CD4-positive, alpha-beta T cell treated with Interleukin-1 beta for 1 hour (primary cell): ENCODE measurements around the gene IFTAP.
"Not testable (repeated sequence)": the region's sequence is repeated elsewhere in the genome, so short reads cannot be mapped to it uniquely, and the experiment has no call there.

ENCODE experiments used
- DNase-seq, 2 donors: peaks; one replicate each; pipeline ENCODE4 v3.0.0-alpha.2; 2020 to 2022

IFTAP gene, protein sequence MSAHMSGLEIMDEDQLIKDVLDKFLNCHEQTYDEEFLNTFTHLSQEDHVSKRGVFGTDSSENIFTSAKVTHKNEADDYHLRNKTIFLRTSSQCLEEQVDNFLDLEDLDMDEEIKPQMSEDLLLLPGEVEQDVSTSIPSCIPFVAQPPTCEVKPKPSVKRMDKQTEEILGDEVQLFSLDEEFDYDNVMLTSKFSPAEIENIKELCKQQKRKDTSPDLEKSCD

DNA sequence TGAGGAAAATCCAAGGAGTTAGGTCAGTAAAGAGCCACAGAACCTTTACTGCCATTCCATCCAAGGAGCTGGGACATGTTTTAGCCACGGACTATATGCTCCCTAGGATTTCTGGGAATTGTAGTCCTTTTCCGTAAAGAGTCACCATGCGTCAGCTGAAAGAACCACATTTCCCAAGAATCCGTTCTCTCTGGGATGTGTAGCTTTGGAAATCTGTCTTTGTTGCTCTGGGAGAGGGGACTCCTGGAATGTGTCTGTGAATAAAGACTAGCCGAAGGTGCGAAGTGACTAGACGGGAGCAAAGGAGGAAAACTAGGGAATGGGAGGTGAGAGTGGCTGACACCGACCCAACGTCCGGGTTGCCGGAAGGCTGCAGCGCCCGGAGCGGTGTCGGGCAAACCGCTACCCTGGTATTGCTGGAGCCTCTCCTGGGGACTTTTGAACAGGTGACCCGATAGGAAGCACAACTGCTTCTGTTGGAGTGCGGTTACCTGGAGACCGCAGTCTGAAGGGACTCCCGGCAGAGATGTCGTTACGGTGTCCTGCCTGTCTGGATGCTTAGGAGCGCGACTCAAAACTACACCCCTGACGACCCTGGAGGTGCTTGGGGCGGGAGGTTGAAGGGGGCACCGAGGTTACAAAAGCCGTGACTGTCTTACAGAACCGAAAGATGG lies at the start of gene IFTAP:
IFTAP (plus strand) TSS at position 187 of the 674 bp plus-strand sequence. CDS start 15,602 bp downstream, outside the sequence.
- DNase-seq = peak; percentile 23 to 29

DNA sequence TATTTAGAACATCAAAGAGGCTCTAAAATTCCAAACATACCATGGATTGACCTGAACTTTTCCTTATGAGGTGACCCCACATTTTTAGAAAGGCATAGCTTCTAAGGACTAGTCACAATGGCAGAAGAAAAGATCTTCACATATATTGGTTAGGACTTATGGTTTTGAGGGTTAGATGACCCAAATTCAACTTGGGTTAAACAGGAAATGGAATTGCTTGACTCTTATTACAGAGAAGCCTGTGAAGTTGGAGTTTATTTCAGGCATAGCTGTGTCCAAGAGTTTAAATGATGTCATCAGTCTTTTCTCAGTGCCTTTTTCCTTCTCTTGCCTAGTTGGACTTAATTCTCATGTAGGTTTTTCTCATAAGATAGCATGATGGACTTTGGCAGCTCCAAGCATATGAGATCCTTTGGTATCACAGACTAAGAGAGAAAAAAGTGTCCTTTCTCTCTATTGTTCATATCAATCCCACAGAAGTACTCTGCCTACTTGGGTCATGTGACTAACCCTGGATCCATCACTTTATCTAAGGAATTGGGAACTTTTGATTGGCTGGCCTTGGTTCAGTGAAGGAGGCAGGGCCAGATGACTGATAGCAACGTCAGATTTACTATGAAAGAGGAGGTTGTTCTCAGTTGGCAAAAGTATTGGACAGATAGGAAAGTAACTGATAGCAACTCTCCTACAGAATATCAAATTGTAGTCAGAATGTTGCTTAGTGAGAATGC lies 43.8 kb upstream of the IFTAP start:
- no peak for DNase-seq

DNA sequence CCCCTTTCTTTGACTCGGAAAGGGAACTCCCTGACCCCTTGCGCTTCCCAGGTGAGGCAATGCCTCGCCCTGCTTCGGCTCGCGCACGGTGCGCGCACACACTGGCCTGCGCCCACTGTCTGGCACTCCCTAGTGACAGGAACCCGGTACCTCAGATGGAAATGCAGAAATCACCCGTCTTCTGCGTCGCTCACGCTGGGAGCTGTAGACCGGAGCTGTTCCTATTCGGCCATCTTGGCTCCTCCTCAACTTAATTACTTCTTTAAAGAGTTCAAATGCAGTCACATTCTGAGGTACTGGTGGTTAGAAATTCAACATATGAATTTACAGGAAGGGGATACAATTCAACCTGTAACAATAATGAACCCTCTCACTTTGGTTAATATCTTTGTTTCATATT lies 36.9 kb upstream of the IFTAP start:
- DNase-seq = not testable (repeated sequence)

DNA sequence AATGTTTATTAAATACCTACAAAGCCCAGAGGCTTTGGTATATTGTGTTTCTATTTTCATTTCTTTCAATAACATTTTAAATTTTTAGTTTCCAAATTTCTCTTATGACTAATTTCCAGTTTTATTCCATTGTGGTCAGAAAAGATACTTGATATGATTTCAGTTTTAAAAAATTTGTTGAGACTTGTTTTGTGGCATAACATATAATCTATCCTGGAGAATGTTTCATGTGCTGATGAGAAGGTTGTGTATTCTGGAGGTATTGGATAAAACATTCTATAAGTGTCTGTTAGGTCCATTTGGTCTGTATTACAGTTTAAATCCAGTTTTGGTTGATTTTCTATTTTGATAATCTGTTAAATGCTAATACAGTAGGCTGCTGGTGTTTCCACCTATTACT lies 36.3 kb upstream of the IFTAP start:
- DNase-seq = no peak

DNA sequence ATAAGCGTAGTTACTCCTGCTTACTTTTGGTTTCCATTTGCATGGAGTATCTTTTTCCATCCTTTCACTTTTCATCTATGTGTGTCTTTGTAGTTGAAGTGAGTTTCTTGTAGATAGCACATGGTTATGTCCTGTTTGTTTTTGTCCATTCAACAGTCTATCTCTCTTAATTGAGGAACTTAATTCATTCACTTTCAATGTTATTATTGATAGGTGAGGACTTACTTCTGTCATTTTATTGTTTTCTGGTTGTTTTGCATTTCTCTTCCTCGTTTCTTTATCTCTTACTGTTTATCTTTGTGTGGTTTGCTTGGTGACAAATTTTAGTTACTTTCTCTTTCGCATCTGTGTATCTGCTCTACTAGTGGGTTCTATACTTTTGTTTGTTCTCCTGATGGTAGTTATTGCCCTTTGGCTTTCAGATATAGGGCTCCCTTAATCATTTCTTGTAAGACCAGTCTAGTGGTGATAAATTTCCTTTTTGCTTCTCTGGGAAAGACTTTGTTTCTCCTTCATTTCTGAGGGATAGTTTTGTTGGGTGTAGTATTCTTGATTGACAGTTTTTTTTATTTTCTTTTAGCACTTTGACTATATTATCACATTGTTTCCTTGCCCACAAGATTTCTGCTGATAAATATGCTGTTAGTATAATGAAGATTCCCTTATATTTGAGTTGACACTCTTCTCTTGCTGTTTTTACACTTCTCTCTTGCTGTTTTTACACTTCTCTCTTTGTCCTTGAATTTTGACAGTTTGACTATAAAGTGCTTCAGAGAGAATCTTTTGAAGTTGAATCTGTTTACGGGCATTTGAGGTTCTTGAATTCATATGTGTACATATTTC lies 35.5 kb upstream of the IFTAP start:
- DNase-seq = peak in 1 of 2 donors; percentile 41

DNA sequence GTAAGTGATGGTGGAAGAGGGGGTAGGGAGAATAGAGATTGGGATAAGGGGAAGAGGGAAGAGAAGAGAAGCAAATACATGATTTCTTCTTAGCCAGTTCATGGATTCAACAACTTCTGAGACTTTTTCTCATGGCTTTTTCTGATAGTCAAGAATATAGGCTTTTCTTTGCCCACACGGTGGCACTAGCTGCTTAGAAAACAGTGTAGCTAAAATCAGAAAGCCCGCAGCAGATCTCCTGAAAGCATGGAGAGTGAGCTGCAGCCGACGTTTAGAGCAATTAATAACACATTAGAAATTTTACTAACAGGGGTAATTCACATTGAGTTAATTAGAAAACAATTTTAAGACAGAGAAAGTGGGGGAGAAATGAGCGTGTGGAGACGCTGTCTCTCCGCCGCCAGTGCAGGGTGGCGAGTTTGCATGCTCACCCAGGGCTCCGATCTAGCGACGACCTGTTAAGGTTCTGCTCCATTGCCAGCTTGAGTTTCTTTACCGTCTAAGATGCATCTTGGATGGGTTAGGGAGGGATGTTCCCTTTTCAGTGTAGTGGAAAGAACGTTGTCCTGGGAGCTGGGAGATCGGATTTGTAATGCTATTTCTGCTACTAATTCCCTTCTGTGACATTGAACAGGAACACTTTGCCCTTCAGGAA lies 29.8 kb upstream of the IFTAP start:
- peak; percentile 32 to 63 for DNase-seq

DNA sequence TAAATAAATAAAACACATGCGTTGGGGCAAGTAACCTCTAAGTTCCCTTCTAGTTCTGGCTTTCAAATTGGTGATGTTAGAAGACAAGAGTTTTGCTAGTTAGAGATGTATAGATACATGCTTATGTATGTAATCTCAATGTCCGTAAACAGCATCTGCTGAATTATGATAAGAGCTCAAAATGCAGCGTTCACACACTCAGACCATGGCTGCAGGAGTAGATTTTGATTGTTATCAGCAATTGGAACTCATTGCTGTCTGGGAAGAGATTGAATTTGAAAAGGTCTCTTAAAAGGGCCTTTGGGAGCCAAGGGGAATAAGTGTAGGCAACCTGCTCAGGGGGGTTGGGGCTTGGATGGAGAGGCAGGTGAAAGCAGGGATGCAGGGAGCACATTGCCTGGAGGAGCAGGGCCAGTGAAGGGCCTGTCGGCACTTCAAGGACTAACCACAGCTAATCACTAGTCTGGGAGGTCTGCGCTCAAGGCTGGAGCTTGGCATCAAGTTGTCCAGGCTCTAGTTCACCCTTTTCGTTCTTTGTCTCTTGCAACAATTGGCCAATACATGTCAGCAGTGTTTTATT lies 29.2 kb upstream of the IFTAP start:
- DNase-seq = no peak

DNA sequence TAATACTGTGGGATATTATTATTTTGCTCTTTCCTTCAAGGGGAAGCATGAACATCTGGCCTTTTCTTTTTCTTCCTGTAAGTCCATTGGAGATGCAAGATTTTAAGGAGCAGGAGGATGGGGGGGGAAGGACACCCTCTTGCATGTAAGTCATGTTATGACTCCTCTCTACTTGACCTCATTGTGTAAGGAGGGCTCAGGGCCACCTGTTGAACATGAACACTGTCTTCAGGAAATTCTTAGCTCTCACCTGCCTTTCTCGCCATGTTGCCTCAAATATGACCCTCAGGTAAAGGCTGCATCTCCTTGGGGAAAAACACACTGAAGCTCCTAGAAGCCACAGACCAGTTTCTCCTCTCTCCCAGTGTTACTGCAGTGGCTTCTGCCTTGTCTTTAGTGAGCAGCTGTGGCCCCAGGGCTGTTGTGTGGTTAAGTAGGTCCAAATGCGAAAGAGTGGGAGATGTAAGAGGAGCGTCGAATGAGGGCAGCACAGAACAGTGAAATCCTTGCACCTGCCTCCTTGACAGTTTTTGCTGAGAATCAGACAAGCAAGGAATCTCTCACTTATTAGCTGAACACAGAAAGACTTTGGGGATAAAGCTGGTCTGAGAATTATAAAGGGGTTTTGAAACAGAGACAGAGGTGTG lies 27.8 kb upstream of the IFTAP start:
- DNase-seq = no peak

DNA sequence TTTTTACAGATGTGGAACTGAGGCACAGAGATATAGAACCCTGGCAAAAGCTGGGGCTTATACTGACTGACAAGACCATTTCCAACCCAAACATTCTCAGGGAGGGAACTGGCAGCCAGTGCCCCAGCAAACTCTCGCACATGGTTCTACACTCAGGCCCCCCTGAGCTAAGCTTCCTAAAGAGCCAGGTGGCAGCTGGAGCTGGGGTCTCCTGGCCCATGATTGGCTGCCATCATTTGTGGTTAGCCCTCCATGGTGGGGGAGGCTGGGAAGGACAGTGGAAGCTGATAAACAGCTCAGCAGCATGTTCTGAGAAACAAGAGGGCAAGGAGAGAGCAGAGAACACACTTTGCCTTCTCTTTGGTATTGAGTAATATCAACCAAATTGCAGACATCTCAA lies 26.6 kb upstream of the IFTAP start, which contains the start of gene RAG1:
RAG1 (plus strand) TSS at position 314 of the 400 bp plus-strand sequence. CDS start 5,298 bp downstream, outside the sequence.
- no peak for DNase-seq

DNA sequence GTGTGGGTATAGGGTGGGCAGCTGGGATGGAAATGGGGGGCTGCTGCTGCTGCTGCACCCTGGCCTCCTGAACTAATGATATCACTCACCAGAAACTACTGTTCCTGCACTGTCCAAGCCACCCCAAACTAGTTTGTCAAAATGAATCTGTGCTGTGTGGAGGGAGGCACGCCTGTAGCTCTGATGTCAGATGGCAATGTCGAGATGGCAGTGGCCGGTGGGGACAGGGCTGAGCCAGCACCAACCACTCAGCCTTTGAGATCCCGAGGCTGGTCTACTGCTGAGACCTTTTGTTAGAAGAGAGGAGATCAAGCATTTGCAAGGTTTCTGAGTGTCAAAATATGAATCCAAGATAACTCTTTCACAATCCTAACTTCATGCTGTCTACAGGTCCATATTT lies 25.2 kb upstream of the IFTAP start:
- DNase-seq = no peak

DNA sequence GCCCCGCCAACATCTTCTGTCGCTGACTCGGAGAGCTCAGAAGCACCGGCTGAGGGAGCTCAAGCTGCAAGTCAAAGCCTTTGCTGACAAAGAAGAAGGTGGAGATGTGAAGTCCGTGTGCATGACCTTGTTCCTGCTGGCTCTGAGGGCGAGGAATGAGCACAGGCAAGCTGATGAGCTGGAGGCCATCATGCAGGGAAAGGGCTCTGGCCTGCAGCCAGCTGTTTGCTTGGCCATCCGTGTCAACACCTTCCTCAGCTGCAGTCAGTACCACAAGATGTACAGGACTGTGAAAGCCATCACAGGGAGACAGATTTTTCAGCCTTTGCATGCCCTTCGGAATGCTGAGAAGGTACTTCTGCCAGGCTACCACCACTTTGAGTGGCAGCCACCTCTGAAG lies 19.8 kb upstream of the IFTAP start:
- no peak for DNase-seq

DNA sequence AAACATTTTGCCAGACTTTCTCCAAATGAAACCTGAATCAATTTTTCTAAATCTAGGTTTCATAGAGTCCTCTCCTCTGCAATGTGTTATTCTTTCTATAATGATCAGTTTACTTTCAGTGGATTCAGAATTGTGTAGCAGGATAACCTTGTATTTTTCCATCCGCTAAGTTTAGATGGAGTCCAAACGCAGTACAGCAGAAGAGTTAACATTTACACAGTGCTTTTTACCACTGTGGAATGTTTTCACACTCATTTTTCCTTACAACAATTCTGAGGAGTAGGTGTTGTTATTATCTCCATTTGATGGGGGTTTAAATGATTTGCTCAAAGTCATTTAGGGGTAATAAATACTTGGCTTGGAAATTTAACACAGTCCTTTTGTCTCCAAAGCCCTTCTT lies 16.9 kb upstream of the IFTAP start:
- DNase-seq = no peak

DNA sequence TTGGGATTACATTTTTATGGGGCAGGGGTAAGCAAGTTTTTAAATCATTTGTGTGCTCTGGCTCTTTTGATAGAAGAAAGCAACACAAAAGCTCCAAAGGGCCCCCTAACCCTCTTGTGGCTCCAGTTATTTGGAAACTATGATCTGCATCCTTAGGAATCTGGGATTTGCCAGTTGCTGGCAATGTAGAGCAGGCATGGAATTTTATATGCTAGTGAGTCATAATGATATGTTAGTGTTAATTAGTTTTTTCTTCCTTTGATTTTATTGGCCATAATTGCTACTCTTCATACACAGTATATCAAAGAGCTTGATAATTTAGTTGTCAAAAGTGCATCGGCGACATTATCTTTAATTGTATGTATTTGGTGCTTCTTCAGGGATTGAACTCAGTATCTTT lies 16.4 kb upstream of the IFTAP start:
- no peak for DNase-seq

DNA sequence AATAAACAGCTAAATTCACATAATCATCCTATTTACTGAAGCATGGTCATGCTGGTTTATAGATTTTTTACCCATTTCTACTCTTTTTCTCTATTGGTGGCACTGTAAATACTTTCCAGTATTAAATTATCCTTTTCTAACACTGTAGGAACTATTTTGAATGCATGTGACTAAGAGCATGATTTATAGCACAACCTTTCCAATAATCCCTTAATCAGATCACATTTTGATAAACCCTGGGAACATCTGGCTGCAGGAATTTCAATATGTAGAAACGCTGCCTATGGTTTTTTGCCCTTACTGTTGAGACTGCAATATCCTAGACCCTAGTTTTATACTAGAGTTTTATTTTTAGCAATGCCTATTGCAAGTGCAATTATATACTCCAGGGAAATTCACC lies 15.8 kb upstream of the IFTAP start:
- DNase-seq = no peak

DNA sequence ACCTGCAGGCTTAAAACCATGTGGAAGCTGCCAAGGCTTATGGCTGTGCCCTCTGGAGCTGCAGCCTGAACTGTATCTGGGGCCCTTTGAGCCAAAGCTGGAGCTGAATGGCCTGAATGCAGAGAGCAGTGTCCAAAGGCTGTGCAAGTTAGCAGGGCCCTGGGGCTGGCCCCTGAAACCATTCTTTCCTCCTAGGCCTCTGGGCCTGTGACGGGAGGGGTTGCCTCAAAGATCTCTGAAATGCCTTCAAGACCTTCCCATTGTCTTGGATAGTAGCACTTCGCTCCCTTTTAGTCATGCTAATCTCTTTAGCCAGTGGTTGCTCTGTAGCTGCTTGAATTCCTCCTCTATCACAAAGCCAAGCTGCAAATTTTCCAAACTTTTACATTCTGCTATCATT lies 12.8 kb upstream of the IFTAP start:
- no peak for DNase-seq

DNA sequence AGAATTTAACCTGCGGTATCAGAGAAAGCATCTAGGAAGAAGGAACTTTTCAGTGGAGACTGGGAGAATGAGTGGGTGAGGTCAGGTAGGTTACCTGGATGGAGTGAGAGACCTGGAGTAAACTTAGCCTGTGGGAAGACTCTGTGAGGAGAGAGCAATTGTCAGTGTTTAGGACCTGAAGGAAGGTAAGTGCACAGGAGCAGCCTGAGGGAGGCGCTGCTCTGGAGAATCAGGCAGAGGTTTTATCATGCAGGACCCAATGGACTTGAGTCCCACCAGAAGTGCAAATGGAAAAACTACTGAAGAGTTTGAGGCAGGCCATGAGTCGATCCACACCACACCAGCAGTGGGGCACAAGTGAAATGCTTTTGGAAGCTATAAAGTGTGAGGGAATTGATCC lies 10.6 kb upstream of the IFTAP start:
- DNase-seq = no peak

DNA sequence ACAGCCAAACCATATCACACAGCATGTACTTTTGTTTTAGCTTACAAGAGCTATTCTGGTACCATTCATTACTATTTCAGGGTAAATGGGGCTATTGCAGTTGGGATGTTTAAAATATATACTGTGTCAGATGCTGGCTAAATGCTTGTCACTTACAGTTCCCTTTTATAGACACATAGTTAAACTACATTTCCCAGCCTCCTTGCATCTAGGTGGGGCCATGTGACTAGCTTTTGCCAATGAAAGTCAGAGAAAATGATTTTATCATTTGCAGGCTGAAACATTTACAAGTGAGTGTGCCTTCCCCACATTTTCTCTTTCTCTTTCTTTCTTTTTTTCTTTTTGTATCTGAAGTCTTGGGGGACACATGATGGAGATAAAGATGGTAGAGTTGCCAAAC lies 7.8 kb upstream of the IFTAP start:
- DNase-seq = no peak

DNA sequence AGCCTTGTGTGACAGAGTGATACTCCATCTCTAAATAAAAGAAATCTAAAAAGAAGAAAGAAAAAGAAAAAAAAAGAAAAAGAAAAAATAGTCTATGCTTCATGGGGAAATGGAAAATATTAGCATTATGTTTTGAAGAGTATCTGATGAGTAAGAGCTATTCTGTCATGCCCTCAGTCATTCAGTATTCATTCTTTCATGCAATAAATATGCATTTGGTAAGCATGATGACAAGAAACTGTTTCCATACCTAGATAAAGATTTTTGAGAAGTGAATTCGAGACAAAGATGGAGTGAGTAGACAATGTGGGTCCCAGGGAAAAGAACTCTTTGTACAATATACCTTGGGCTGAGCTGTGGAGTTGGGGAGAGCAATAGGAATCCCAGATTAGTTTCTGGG lies 6.2 kb upstream of the IFTAP start:
- DNase-seq = no peak

DNA sequence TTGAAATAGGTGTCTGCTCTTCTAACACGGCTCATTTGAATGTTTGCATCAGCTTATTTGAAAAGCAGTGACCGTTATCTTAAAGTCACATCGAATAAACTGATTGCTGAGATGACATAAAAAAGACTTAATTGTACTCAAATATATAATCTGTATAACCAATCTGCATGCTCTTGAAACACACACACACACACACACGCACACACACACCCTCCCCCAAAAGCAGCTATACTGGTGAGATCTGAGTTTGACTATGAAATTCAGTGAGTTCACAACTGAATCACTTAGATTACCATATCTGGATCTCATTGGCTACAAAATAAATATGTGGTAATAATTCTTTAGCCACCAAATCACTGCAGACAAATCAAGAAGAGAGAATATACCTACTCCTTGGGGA lies 3.8 kb upstream of the IFTAP start:
- DNase-seq = no peak

DNA sequence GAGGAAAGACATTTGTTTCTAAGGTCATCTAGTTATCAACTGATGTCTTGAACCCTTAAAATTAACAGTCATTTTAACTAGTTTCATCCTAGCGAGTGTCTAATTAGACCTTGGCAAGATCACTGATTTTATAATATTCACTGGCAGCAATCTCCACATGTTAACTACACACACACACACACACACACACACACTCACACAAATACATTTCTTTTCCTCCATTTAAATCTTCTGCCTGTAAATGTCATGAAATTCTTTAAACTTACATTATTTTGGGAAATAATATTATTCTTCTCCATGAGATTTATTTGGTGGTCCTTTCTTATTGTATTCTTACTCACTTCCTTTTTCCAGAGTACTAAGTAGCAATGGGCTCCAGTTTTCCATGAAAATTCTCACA lies 2.9 kb upstream of the IFTAP start:
- DNase-seq = no peak

DNA sequence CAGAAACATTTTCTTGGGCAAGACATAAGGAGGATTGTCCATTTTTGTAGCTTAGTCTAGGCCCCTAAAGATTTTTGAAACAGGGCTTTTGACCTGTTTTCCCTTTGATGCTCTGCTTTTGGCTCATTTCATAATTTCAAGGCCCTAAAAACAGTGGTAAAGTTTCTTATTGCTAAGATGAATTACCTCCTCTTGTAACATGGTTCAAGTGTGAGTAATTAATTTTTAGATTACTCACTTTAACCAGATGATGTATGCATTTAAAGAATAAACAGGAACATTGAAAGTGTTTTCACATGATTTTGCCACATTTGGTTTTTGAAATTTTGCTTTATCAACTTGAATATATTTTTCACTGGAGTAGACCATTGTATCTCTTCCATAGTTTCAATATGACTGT lies 2.6 kb downstream of the IFTAP start:
- DNase-seq = no peak

DNA sequence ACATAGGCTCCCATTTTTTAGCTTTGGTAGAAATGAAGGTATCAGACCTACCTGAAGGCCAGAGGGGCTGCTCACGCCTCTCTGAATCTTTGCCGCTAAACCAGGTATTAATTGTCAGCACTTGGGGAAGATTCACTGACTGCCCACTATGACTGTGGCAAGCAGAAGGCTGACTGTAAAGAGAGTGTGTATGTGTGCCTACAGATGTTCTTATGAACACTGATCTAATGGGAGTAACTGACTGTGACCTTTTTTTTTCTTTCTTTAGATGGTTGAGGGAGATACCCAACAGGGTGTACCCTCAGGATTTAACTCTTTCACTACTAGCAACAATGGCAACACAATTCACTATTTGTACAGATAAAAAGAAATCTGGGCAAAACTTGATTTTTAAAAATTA lies 3.7 kb downstream of the IFTAP start, which contains the start of gene RAG2:
RAG2 (minus strand) TSS at position 186 of the 400 bp plus-strand sequence. CDS start 4,068 bp downstream, outside the sequence.
- no peak for DNase-seq
